ENCODE results near the gene DCAF17.

GRCh38 chr2:171393487-171393886, 40.5 kb upstream of the DCAF17 start:
- TF ChIP-seq POLR2A (IDR thresholded peaks at IDR 0.05) (no peak), POLR2AphosphoS5 (IDR thresholded peaks at IDR 0.05) (no peak)
